ENCODE measurements around the gene ATP11B. TPM values are rescaled to one million over a fixed set of nuclear protein-coding genes. Genes with fewer than 3 reads are reported as not detected.
A peak's percentile ranks its signal among the peaks of the same experiment; 100 is the strongest.

Gene ATP11B
- total RNA-seq, 1 experiment from 2014 or later: 48.8 TPM

DNA sequence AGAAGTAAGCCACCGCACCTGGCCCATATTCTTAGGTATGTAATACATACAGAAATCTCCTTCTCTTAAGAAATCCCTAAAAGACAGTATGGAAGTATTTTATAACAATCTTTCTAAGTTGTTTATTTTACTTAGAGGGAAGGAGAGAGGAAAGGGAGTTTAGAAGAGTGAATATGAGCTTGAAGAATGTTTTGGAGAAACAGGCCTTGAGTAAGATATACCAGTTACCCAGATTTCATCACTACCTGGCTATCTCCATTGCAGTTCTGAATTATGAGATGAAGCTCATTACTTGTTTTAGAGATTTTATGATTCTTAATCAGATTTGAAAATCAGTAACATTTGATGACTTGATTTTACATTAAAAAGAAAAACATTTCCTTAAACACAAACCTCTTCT, 115.2 kb downstream of the ATP11B start:
- intact Hi-C loops (cut with micrococcal nuclease): loop anchor here (2.0 to 5.0 kb wide), 5 partner anchors 59 to 478 kb away; no protein-coding TSS in a partner anchor
- POLR2A ChIA-PET (ENCODE audit: unreplicated experiment): interaction anchor here (0.6 kb wide), 1 partner anchor 18 kb away, joined by 3 read pairs; no protein-coding TSS in a partner anchor
- H3K4me1 ChIP-seq (ENCODE audit: insufficient read depth, low read length): no peaks in the 10 kb centered on the region
- H3K79me2 ChIP-seq (ENCODE audit: low read length): no peaks in the 10 kb centered on the region
- H3K27me3 ChIP-seq (ENCODE audit: low read length): no peaks in the 10 kb centered on the region
- H3K27ac ChIP-seq (ENCODE audit: low read length): no peak overlapping the region
- H3K4me2 ChIP-seq (ENCODE audit: low read length): no peak overlapping the region
- H3K36me3 ChIP-seq (ENCODE audit: low read depth, low read length): no peaks in the 10 kb centered on the region
- no peaks in the 10 kb centered on the region for H4K20me1 ChIP-seq (ENCODE audit: low read length)
- TF ChIP-seq, protein P1, sequence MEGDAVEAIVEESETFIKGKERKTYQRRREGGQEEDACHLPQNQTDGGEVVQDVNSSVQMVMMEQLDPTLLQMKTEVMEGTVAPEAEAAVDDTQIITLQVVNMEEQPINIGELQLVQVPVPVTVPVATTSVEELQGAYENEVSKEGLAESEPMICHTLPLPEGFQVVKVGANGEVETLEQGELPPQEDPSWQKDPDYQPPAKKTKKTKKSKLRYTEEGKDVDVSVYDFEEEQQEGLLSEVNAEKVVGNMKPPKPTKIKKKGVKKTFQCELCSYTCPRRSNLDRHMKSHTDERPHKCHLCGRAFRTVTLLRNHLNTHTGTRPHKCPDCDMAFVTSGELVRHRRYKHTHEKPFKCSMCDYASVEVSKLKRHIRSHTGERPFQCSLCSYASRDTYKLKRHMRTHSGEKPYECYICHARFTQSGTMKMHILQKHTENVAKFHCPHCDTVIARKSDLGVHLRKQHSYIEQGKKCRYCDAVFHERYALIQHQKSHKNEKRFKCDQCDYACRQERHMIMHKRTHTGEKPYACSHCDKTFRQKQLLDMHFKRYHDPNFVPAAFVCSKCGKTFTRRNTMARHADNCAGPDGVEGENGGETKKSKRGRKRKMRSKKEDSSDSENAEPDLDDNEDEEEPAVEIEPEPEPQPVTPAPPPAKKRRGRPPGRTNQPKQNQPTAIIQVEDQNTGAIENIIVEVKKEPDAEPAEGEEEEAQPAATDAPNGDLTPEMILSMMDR (conservative IDR thresholded peaks at IDR 0.05; ENCODE audit: low read depth, low read length): no peak
- TF ChIP-seq EZH2phosphoT487 (IDR thresholded peaks at IDR 0.05; ENCODE audit: borderline replicate concordance, low read length) (no peak), EZH2 (IDR thresholded peaks at IDR 0.05; ENCODE audit: low read length, unreplicated experiment) (no peak)
- DNase-seq (no peak), ATAC-seq (no peak)
- BruUV-seq (replicated peaks): no TSS peak
- no peak overlapping the region for H2AFZ ChIP-seq (ENCODE audit: low read length)
- CTCF ChIA-PET: no interaction called here
- H3K9me2 ChIP-seq (replicated peaks; ENCODE audit: low read length): no peaks in the 10 kb centered on the region
- no peaks in the 10 kb centered on the region for H3F3A ChIP-seq (ENCODE audit: low read length, unreplicated experiment)
- H3K4me3 ChIP-seq (ENCODE audit: low read length): no peak overlapping the region
- no peaks in the 10 kb centered on the region for H3K9me3 ChIP-seq (ENCODE audit: low read length)
- H3K9ac ChIP-seq (ENCODE audit: low read length): no peak overlapping the region

- ChIA-PET CTCF (no interaction called here), POLR2A (ENCODE audit: unreplicated experiment) (no interaction called here)
- intact Hi-C loops (cut with micrococcal nuclease): loop anchor here (1.0 to 5.0 kb wide), 6 partner anchors 58 to 477 kb away; no protein-coding TSS in a partner anchor
- H3K9ac ChIP-seq (ENCODE audit: low read length): no peak overlapping the region
- BruUV-seq (replicated peaks): no TSS peak
- peak; percentile 51 for ATAC-seq
- H3K4me1 ChIP-seq (ENCODE audit: insufficient read depth, low read length): 0 out of 2 replicates have a peak, but pooled peaks cover 3% of the 10 kb centered on the region
- DNase-seq: peak; percentile 38
- no peaks in the 10 kb centered on the region for H3K9me3 ChIP-seq (ENCODE audit: low read length)
- no peak overlapping the region for H2AFZ ChIP-seq (ENCODE audit: low read length)
- no peak overlapping the region for H3K4me3 ChIP-seq (ENCODE audit: low read length)
- H3K36me3 ChIP-seq (ENCODE audit: low read depth, low read length): no peaks in the 10 kb centered on the region
- no peaks in the 10 kb centered on the region for H4K20me1 ChIP-seq (ENCODE audit: low read length)
- H3K27me3 ChIP-seq (ENCODE audit: low read length): no peaks in the 10 kb centered on the region
- H3K79me2 ChIP-seq (ENCODE audit: low read length): no peaks in the 10 kb centered on the region
- no peak overlapping the region for H3K27ac ChIP-seq (ENCODE audit: low read length)
- H3K4me2 ChIP-seq (ENCODE audit: low read length): no peak overlapping the region
- H3F3A ChIP-seq (ENCODE audit: low read length, unreplicated experiment): no peaks in the 10 kb centered on the region
- TF ChIP-seq, protein P1 (conservative IDR thresholded peaks at IDR 0.05; ENCODE audit: low read depth, low read length): peak; percentile 77
- no peak for TF ChIP-seq EZH2phosphoT487 (IDR thresholded peaks at IDR 0.05; ENCODE audit: borderline replicate concordance, low read length)
- no peaks in the 10 kb centered on the region for H3K9me2 ChIP-seq (replicated peaks; ENCODE audit: low read length)
Measured at GRCh38 chr3:182909318-182910040, 116.2 kb downstream of the ATP11B start.

All from PC-3 (cell line).